NCI-H510A treated with DMSO at 0.1 percent for 48 hours (cell line): ENCODE results near the gene SV2A.
"Not testable (repeated sequence)": the region's sequence is repeated elsewhere in the genome, so short reads cannot be mapped to it uniquely, and the experiment has no call there.

Experiments
- DNase-seq: peaks from one replicate; lab custom pipeline; 2025; lab: John Stamatoyannopoulos, UW

The SV2A gene

DNA sequence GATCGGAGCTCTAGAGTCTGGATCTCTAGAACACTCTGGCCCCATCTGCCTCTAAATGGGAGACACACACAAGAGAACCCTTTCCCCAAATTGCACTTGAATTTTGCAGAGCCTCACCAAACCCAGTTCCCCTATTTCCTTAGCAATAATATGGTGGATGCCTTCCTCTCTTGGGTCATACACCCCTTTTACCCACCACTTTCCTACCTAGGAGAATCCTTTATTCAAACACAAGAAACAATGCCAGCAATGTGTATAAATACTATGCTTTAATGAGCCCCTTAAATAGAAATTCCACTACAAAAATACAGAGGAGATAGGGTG, 10.7 kb upstream of the SV2A start:
- no peak for DNase-seq

DNA sequence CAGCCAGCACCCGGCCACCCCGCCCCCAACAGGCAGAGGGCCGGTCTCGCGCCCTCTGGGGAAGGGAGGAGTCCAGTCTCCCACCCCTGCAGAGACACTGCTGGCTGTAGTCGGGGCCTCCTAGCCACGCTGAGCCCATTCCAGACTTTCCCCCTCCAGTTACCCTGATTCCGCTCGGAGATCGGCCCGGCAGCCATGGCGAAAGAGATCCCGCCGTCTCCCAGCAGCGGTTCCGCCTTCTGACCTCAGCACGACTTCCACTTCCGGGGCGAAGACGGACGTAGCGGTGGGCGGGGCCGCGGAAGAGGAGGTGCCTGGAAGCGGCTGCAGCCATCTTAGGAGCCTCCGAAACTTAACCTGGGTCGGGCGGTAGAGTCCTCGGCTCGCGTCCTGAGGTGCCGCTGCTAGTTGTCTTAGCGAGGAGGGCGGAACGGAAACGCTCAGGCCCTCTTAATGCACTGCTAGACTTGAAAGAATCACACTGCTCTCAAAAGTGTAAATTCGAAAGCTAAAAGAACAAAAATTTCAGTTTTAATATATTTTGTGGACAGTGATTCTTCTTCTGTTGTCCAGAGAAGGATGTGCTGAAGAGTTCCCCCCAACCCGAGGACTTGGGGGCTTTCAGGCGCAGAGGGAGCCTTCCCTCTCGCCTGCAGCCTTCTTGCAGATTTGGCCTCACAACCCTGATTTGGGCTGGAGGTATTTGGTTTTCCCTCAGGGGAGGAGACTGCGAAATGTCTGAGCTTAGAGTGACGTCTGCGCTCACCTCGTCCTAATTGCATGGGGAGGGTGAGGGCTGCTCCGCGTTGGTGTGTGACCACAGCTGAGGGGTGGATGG, 10.1 kb upstream of the SV2A start, which contains the start of gene SF3B4:
SF3B4 (minus strand) TSS at position 241 of the 838 bp plus-strand sequence; CDS start at position 197, 44 bp downstream.
- peak; percentile 90 for DNase-seq

GRCh38 chr1:149927056-149927562, 9.5 kb upstream of the SV2A start:
- DNase-seq = no peak

GRCh38 chr1:149926296-149926695, 8.7 kb upstream of the SV2A start:
- DNase-seq = no peak

GRCh38 chr1:149925751-149926150, 8.1 kb upstream of the SV2A start:
- DNase-seq = no peak

DNA sequence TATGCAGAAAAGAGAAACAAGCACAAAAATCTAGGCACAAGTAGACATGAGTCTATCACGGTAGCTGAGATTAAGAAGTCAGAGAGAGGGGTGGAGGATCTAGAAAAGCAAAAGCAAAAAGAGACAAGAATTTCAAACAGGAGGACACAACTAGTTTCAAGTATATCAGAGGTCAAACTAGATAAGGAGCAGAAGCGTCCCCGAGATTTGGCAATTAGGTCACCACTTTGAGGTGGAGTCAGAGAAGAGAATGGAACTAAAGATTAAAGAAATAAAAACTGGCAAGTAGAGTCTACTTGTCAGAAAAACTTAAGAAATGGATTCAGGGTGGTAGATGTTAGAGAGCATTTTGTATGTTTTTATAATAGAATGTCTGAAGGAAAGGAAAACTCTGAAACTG, 7.7 kb upstream of the SV2A start:
- DNase-seq = no peak

DNA sequence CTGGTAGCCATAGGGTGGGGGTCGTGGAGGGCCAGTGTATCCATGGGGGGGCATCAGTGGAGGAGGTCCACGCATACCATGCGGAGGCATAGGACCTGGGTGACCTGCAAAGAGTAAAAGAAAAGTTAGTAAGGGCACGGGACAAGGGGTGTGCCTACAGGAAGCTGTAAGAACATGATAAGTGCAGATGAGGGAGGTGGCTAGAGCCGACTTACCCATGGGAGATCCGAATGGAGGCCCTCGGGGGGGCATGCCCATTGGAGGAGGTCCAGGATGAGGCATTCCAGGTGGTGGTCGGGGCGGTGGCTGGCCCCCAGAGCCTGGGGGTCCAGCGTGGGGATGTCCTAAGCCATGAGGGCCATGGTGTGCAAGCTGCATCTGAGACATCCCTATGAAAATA, 6.0 kb upstream of the SV2A start:
- DNase-seq = no peak

- DNase-seq = no peak
These were observed 769 bp downstream of the SV2A start for GRCh38 chr1:149916898-149917252.

DNA sequence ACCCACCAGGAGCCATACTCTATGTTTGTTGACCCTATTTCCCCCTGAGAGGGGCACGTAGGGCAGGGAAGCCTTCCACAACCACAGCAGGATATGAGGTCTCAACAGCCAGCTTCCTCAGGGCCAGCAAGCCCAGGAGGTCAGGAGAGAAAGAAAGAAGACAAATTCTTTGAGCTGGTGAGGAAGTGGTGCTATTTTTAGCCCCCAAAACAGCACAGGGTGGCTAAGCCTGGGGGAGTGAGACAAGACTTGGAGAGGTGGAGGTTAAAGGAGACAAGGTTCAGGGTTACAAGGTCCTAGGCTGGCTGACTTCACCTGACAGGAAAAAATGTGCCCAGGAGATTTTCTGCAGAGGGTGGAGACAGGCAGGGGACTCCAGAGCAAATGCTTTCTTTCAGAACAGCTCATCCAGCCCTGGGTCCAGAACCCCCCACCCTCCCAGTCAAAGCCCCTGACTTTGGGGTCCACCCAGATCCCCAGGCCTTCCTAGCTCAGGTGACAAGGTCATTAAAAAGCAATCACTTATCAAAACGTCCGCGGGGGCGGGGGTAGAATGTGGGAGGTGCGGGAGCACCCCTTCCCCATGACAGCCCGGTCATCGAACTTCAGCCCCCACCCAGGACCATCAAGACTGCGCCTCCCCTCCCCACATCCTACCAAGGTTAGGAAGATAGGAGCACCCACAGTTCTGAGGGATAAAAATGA, 1.3 kb downstream of the SV2A start:
- no peak for DNase-seq

DNA sequence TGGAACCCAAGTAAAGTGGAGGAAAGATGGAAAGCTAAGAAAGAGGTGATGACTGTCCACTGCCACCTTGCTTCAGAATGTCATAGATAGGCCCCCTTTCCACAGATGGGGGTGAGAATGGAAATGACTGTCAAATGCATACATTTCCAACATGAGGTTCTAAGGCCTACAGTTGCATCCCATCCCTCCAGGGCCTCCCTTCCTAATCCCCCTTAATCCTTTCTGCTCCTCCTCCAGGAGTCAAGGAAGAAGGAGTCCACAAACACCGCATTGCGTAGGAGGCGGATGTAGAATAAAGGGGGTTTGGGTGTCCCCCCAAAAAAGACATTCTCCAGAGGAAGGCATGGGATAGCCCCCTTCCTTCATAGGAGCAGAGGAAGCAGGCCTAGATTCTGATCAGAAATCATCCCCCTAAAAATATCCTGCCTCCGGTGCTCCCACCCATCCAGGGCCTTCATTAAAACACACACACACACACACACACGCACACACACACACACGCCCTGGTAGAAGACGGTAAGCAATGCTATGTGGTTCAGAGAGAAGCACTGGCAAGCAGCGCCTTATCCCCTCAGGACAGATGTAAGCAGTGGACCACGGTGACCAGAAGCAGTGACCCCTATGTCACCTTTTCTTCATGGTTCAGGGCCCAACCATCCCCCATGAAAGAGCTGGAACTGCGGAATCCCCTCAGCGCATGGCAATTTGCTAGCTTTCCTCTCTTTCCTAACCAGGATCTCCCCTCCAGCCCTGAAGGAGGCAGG, 2.0 kb downstream of the SV2A start:
- no peak for DNase-seq

DNA sequence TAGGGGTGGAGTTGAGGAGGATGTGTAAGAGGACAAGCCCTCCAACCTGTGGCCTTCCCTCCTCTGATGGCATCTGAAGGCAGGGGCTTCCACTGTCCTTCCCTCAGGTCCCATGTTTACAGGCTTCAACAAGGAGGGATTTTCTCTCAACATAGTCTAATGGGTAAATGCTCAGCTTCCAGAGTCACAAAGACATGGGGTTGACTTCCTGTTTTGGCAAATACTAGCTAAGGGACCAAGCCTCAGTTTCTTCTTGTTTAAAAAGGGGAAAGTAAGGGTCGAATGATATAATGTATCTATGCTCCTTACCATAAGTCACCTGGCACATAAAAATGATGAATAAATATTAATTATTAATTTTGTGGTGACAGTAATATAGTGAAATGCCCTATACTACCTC, 3.1 kb downstream of the SV2A start:
- no peak for DNase-seq

- DNase-seq = no peak
These were observed 11.0 kb downstream of the SV2A start for GRCh38 chr1:149906570-149907075.

DNA sequence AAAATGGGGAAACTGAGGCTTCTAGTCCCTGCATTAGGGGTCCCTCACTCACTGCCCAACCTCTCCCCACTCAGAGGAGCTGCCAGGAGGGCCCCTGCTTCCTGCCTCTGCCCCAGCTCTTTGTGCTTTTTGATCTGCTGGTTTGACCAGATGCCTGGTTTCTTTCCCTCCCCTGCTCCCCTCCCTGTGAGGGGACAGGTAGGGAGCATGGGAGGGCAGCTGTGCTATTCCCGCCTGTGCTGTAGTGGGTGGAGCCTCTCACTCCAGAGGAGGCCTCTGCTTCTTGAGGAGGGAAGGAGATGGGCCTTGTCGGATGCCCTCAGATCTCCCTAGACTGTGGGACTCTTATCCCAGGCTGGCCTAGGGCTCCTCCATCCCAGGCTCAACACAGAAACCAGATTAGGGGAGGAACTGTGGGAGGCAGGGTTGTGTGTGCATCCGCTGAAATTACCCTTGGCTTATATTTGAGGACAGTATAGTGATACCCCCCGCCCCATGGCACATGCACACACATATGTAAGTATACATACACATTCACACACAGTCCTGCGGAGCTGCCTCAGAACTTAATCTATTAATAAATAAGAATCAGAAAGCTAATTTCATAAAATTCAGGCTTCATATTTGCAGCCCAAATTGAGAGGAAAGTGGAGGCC, 13.7 kb downstream of the SV2A start:
- no peak for DNase-seq

DNA sequence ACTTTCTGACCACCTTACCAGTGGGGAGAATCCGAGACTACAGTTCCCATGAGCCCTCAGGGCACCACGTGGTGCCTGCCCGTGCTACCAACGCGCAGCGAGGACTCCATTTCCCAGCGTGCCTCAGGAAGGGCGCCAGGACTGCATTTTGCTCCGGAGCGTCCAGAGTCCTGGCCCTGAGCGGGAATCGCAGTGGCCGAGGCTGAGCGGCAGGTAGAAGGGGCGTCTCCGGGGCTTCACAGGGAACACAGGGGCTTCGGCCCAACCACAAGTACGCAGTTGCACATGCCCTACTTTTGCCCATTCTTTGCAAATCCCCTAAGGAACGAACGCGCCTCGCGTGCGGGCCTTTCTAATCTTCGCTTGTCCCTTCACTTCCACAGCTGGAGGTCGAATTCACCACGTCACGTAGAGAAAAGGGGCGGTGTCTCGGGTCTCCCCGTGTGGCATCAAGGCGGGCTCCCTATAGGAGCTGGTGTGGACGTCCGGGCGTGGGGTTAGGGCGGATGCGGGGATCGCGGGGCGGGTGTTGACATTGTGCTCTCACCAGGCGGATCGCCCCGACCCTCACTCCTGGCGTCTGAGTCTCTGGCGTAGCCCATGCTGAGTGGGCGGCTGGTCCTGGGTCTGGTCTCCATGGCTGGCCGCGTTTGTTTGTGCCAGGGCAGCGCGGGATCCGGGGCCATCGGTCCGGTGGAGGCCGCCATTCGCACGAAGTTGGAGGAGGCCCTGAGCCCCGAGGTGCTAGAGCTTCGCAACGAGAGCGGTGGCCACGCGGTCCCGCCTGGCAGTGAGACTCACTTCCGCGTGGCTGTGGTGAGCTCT, 18.0 kb downstream of the SV2A start, which contains the start of gene BOLA1:
BOLA1 (plus strand) TSS at position 109 of the 825 bp plus-strand sequence; CDS start at position 601, 492 bp downstream.
- peak; percentile 89 for DNase-seq

DNA sequence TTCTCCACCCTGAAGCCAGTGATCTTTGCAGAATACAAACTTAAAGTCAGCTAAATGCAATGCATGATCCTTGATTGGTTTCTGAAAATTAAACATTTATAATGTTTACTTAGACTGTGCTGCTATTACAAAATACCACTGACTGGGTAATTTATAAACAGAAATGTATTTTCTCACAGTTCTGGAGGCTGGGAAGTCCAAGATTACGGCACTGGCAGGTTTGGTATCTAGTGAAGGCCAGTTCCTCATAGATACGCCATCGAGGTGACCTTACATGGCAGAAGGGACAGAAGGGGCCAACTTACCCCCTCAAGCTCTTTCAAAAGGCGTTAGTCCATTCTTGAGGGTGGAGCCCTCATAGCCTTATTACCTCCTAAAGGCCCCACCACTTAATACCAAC, 21.1 kb downstream of the SV2A start:
- no peak for DNase-seq

GRCh38 chr1:149888999-149889289, 28.7 kb downstream of the SV2A start:
- no peak for DNase-seq

- peak; percentile 82 for DNase-seq
These were observed 29.2 kb downstream of the SV2A start for GRCh38 chr1:149888247-149888998.

DNA sequence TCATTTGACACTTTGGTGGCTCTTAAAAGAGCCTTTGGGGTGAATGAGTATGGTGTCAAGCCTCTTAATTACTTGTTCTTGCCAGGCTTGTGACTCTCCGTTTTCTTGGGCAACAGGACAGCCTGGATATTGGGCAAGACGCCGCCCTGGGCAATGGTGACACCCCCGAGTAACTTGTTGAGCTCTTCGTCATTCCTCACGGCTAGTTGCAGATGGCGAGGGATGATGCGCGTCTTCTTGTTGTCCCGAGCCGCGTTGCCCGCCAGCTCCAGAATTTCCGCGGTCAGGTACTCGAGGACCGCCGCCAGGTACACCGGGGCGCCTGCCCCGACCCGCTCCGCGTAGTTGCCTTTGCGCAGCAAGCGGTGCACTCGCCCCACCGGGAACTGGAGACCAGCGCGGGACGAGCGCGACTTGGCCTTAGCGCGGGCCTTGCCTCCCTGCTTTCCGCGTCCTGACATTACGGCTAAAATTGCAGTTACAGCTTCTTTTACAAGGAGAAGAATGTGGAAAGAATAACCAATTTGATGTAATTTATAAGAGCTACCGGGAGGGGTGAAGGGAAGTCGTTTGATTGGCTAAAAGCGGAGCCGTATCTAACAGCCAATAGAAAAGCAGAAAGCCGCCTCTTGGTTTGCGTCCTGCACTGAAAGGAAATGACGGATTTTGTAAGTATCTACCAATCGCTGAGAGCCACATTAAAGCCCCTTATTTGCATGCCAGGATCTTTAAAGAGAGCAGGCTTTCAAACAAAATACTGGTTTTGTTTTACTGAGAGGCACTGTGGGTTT, 30.0 kb downstream of the SV2A start:
- peak; percentile 93 for DNase-seq

GRCh38 chr1:149887196-149887455, 30.5 kb downstream of the SV2A start:
- DNase-seq = not testable (repeated sequence)
